Mammary epithelial cell (primary cell): ENCODE measurements around the gene GSX2.

Source experiments
- EZH2 ChIP-seq: IDR thresholded peaks from 2 replicates; pipeline ENCODE4 v1.6.1; 2012; ENCODE audit warnings: low read length, inconsistent platforms, borderline replicate concordance
- TF ChIP-seq, protein P1 (sequence below), 2 donors: IDR thresholded peaks in 1 of 2; conservative IDR thresholded peaks in 1 of 2; 2 replicates each; pipeline ENCODE4 v1.5.1; 2011 to 2012; ENCODE audit warnings: inconsistent platforms in 2 of 2, low read length in 2 of 2, mild to moderate bottlenecking in 2 of 2, control low read depth in 1 of 2, low read depth in 1 of 2; ENCODE audit not compliant: insufficient read depth in 1 of 2; ENCODE audit errors: extremely low read depth in 1 of 2

- no peak for TF ChIP-seq EZH2
- TF ChIP-seq, protein P1, sequence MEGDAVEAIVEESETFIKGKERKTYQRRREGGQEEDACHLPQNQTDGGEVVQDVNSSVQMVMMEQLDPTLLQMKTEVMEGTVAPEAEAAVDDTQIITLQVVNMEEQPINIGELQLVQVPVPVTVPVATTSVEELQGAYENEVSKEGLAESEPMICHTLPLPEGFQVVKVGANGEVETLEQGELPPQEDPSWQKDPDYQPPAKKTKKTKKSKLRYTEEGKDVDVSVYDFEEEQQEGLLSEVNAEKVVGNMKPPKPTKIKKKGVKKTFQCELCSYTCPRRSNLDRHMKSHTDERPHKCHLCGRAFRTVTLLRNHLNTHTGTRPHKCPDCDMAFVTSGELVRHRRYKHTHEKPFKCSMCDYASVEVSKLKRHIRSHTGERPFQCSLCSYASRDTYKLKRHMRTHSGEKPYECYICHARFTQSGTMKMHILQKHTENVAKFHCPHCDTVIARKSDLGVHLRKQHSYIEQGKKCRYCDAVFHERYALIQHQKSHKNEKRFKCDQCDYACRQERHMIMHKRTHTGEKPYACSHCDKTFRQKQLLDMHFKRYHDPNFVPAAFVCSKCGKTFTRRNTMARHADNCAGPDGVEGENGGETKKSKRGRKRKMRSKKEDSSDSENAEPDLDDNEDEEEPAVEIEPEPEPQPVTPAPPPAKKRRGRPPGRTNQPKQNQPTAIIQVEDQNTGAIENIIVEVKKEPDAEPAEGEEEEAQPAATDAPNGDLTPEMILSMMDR (conservative IDR thresholded peaks at IDR 0.05 in 1 of 2, IDR thresholded peaks at IDR 0.05 in 1 of 2; ENCODE audit: extremely low read depth in 1 of 2, insufficient read depth in 1 of 2, low read depth in 1 of 2, low read length in 2 of 2), result no peak
Observed at GRCh38 chr4:54127660-54128059, 27.7 kb downstream of the GSX2 start.
